GM12878 (cell line): ENCODE results near the gene SLC43A3. TPM values are rescaled to one million over a fixed set of nuclear protein-coding genes. Genes with fewer than 3 reads are reported as not detected.

ENCODE experiments used
- ATAC-seq: fragments of 200-7000 bp; cut with Tn5 transposase; 3 replicates; pipeline ENCODE4 v1.9.1; 2020; ENCODE audit warnings: mild to moderate bottlenecking, moderate library complexity
- BruUV-seq: library from RNA; stranded (reverse); fragments of 400-500 nt; replicated peaks from 2 replicates; lab custom pipeline; 2021; lab: Mats Ljungman, UMichigan
- CTCF ChIA-PET: fragments of 300-600 bp; sonication (Branson Sonifier 250); formaldehyde crosslinking; extraction: SDS; loops from one replicate; lab custom pipeline; 2021; ENCODE audit warnings: inconsistent platforms; lab: Yijun Ruan, JAX
- POLR2A ChIA-PET: fragments of 350-600 bp; formaldehyde crosslinking; extraction: SDS; loops from one replicate; lab custom pipeline; 2021; ENCODE audit warnings: inconsistent platforms; lab: Charles Lee
- RAD21 ChIA-PET: fragments of 300-600 bp; sonication (Branson Sonifier 250); formaldehyde crosslinking; loops from one replicate; lab custom pipeline; 2023; ENCODE audit warnings: antibody characterized with exemption; ENCODE audit not compliant: unreplicated experiment; lab: Charles Lee
- SMC1A ChIA-PET: fragments of 300-600 bp; sonication (Branson Sonifier 250); formaldehyde crosslinking; loops from one replicate; lab custom pipeline; 2023; ENCODE audit not compliant: unreplicated experiment, uncharacterized antibody; lab: Charles Lee
- DNase-seq: peaks from one replicate; pipeline ENCODE4 v3.0.0-alpha.2; 2011; ENCODE audit warnings: low read depth, low spot score
- FAIRE-seq: peaks from 3 replicates; lab custom pipeline; 2011; peaks lifted over from hg19 to GRCh38; lab: Jason Lieb, UNC
- H2AFZ ChIP-seq: 2 replicates; pipeline ENCODE4 v1.6.0; 2011; ENCODE audit warnings: low read depth, low read length, control low read depth; ENCODE audit not compliant: control insufficient read depth
- H3K27ac ChIP-seq: 2 replicates; pipeline ENCODE4 v1.5.1; 2011; ENCODE audit warnings: control low read depth; ENCODE audit not compliant: control insufficient read depth, insufficient read depth
- H3K27me3 ChIP-seq, 2 experiments: replicated peaks in 1 of 2; 2 replicates each; pipeline versions ENCODE4 v1.6.0 to v1.6.1; 2011; ENCODE audit warnings: low read length in 1 of 2; ENCODE audit not compliant: control insufficient read depth in 2 of 2, insufficient read depth in 2 of 2
- H3K36me3 ChIP-seq, 2 experiments: 2 replicates each; pipeline ENCODE4 v1.5.1; 2011; ENCODE audit warnings: low read length in 1 of 2; ENCODE audit not compliant: control insufficient read depth in 2 of 2, insufficient read depth in 2 of 2
- H3K4me1 ChIP-seq: 2 replicates; pipeline ENCODE4 v1.6.1; 2011; ENCODE audit warnings: mild to moderate bottlenecking, low read length, moderate library complexity, mixed read lengths; ENCODE audit not compliant: control insufficient read depth, insufficient read depth
- H3K4me2 ChIP-seq: 2 replicates; pipeline ENCODE4 v1.6.0; 2011; ENCODE audit warnings: control low read depth; ENCODE audit not compliant: control insufficient read depth, insufficient read depth
- H3K4me3 ChIP-seq: fragments of 200-600 bp; sonication (generic); 2 replicates; pipeline ENCODE4 v1.5.1; 2016
- H3K79me2 ChIP-seq: 2 replicates; pipeline ENCODE4 v1.6.0; 2011; ENCODE audit warnings: low read length; ENCODE audit not compliant: control insufficient read depth, insufficient read depth
- H3K9ac ChIP-seq: 2 replicates; pipeline ENCODE4 v1.8.0; 2011; ENCODE audit warnings: low read length, control low read depth, mixed read lengths; ENCODE audit not compliant: control insufficient read depth, insufficient read depth
- H3K9me3 ChIP-seq: replicated peaks from 3 replicates; pipeline ENCODE4 v1.5.1; 2011; ENCODE audit warnings: mild to moderate bottlenecking, low read length; ENCODE audit not compliant: control insufficient read depth, insufficient read depth
- H4K20me1 ChIP-seq: 2 replicates; pipeline ENCODE4 v1.6.0; 2011; ENCODE audit not compliant: control insufficient read depth, insufficient read depth
- ATF2 ChIP-seq: IDR thresholded peaks from 2 replicates; pipeline ENCODE4 v1.6.1; 2012; ENCODE audit warnings: low read length, inconsistent platforms
- BACH1 ChIP-seq: fragments of 450-650 bp; IDR thresholded peaks from 2 replicates; pipeline ENCODE4 v1.6.1; 2017; ENCODE audit warnings: mild to moderate bottlenecking, borderline replicate concordance
- CBFB ChIP-seq: IDR thresholded peaks from 2 replicates; pipeline ENCODE4 v1.6.1; 2016; ENCODE audit warnings: antibody characterized with exemption, low read depth
- IKZF2 ChIP-seq, 2 experiments: fragments of 450-650 bp; IDR thresholded peaks; 2 replicates each; pipeline ENCODE4 v1.6.1; 2017; ENCODE audit warnings: mild to moderate bottlenecking in 2 of 2, moderate library complexity in 2 of 2
- JUND ChIP-seq: IDR thresholded peaks from 2 replicates; pipeline ENCODE4 v1.6.1; 2012; ENCODE audit warnings: low read depth, mild to moderate bottlenecking, low read length, improper control_type of control experiment, moderate library complexity
- KAT2A ChIP-seq: conservative IDR thresholded peaks from 2 replicates; pipeline ENCODE4 v1.6.1; 2011; ENCODE audit warnings: low read depth, low read length; ENCODE audit not compliant: control insufficient read depth
- NFIC ChIP-seq: IDR thresholded peaks from 2 replicates; pipeline ENCODE4 v1.6.1; 2012; ENCODE audit warnings: low read depth, mild to moderate bottlenecking, inconsistent platforms, low read length, moderate library complexity
- NR2F1 ChIP-seq: fragments of 450-650 bp; conservative IDR thresholded peaks from 2 replicates; pipeline ENCODE4 v1.6.1; 2017; ENCODE audit warnings: mild to moderate bottlenecking
- WGBS: methylation state at CpG from one replicate; pipeline ENCODE4 v1.1.6; 2016; ENCODE audit warnings: low lambda C conversion rate; ENCODE audit not compliant: insufficient replicate concordance, insufficient coverage; ENCODE audit errors: missing lambda C conversion rate; 5-methylcytosine and 5-hydroxymethylcytosine counted together
- in situ Hi-C: fragments of 300-500 bp; cut with MboI; formaldehyde crosslinking; loops from 9 replicates; pipeline ENCODE4 v1.14.3; 2018; ENCODE audit warnings: mixed read lengths
- intact Hi-C: fragments of 100-400 bp; cut with micrococcal nuclease; formaldehyde crosslinking; loops from one replicate; pipeline ENCODE4 v1.14.2; 2022; ENCODE audit not compliant: unreplicated experiment
- polyA plus RNA-seq, 11 experiments: library from polyadenylated mRNA; depleted of rRNA in 4 of 11; unstranded in 6 of 11; stranded (reverse) in 5 of 11; fragments of >200 nt; fragmentation: Nextera tagmentation in 4 of 11; fragmentation: Illumina TruSeq in 1 of 11; extraction: Ambion mirVana in 4 of 11; extraction: Trizol in 1 of 11; gene quantifications; 1 replicate in 1 of 11; 2 replicates in 10 of 11; pipeline versions ENCODE4 v1.2.1 to v1.2.3, GENCODE V29; 2011 to 2016; ENCODE audit warnings: inconsistent platforms in 2 of 11, missing spikeins in 2 of 11, low read depth in 1 of 11
- total RNA-seq, 4 experiments: library from RNA; depleted of rRNA in 3 of 4; stranded (reverse); fragments of >200 nt in 3 of 4; fragmentation: Illumina TruSeq in 1 of 4; extraction: Trizol in 1 of 4; gene quantifications; 2 replicates each; pipeline versions ENCODE4 v1.2.1 to v1.2.3, GENCODE V29; 2013 to 2021

SLC43A3 gene
- total and polyA plus RNA-seq, 10 of the 15 experiments (the other 5 are each of a cell fraction or from before 2014, with no cell fraction given) = 37.5 to 237 (median 132) TPM

GRCh38 chr11:57395905-57396623, 30.9 kb downstream of the SLC43A3 start:
- Histone ChIP-seq H3K27ac (no peak overlapping the region), H3K4me2 (no peak overlapping the region), H3K79me2 (no peaks in the 10 kb centered on the region), H3K4me1 (no peaks in the 10 kb centered on the region), H3K9ac (no peak overlapping the region), H4K20me1 (no peaks in the 10 kb centered on the region), H3K9me3 (no peaks in the 10 kb centered on the region), H2AFZ (no peak overlapping the region), H3K4me3 (no peak overlapping the region), H3K27me3 (no peaks in the 10 kb centered on the region), H3K36me3 (no peaks in the 10 kb centered on the region)
- WGBS = 73% methylated on average over 11 of the region's 11 CpGs
- SMC1A ChIA-PET = interaction anchor here (1.7 kb wide), 1 partner anchor 23 kb away, joined by 5 read pairs; no protein-coding TSS in a partner anchor
- DNase-seq (no peak), ATAC-seq (no peak), FAIRE-seq (no peak)
- no TSS peak for BruUV-seq
- POLR2A ChIA-PET = interaction anchor here (0.7 kb wide), 1 partner anchor 308 kb away, joined by 3 read pairs; no protein-coding TSS in a partner anchor
- CTCF ChIA-PET = interaction anchor here (1.3 kb wide), 1 partner anchor 47 kb away, joined by 3 read pairs; no protein-coding TSS in a partner anchor
- RAD21 ChIA-PET = no interaction called here
- intact Hi-C loops = no loop called here
- in situ Hi-C loops = no loop called here
- TF ChIP-seq NR2F1 = no peak
- TF ChIP-seq NFIC = no peak
- no peak for TF ChIP-seq KAT2A

- H3K9me3 ChIP-seq = no peaks in the 10 kb centered on the region
- H3K27me3 ChIP-seq = no peaks in the 10 kb centered on the region
- BruUV-seq = no TSS peak
- H3K4me1 ChIP-seq = no peaks in the 10 kb centered on the region
- no peaks in the 10 kb centered on the region for H4K20me1 ChIP-seq
- RAD21 ChIA-PET = no interaction called here
- in situ Hi-C loops = no loop called here
- CTCF ChIA-PET = no interaction called here
- SMC1A ChIA-PET = interaction anchor here (1.6 to 1.7 kb wide), 2 partner anchors 22 to 25 kb away, joined by 4 to 5 read pairs; no protein-coding TSS in a partner anchor
- intact Hi-C loops = no loop called here
- no peak overlapping the region for H3K9ac ChIP-seq
- TF ChIP-seq ATF2 (no peak), BACH1 (no peak), IKZF2 (IDR thresholded peaks at IDR 0.05) (no peak), JUND (no peak), CBFB (no peak)
- no peak for FAIRE-seq
- ATAC-seq = no peak
- H3K4me2 ChIP-seq = no peak overlapping the region
- H3K27ac ChIP-seq = no peak overlapping the region
- no peaks in the 10 kb centered on the region for H3K36me3 ChIP-seq
- H3K79me2 ChIP-seq = no peaks in the 10 kb centered on the region
- H2AFZ ChIP-seq = no peak overlapping the region
- H3K4me3 ChIP-seq = no peak overlapping the region
- 62% methylated on average over 4 of the region's 4 CpGs for WGBS
- POLR2A ChIA-PET = no interaction called here
- DNase-seq = no peak
These were observed 32.5 kb downstream of the SLC43A3 start for GRCh38 chr11:57394203-57394965.
